CD4-positive, alpha-beta T cell (primary cell): ENCODE data around the gene COX5B. TPM values are rescaled to one million over a fixed set of nuclear protein-coding genes. Genes with fewer than 3 reads are reported as not detected.
A peak's percentile ranks its signal among the peaks of the same experiment; 100 is the strongest.
"Not testable (repeated sequence)": the region's sequence is repeated elsewhere in the genome, so short reads cannot be mapped to it uniquely, and the experiment has no call there.

Experiments
- ATAC-seq: fragments of 200-7000 bp; cut with Tn5 transposase; one replicate; pipeline ENCODE4 v1.10.0; 2022; ENCODE audit warnings: mild to moderate bottlenecking; ENCODE audit not compliant: poor library complexity
- CTCF ChIA-PET: fragments of 350-600 bp; sonication (Branson Sonifier 250); formaldehyde crosslinking; loops from one replicate; lab custom pipeline; 2021; ENCODE audit warnings: antibody characterized with exemption, inconsistent platforms; lab: Charles Lee
- POLR2A ChIA-PET: fragments of 350-600 bp; sonication (Branson Sonifier 250); formaldehyde crosslinking; loops from one replicate; lab custom pipeline; 2021; ENCODE audit warnings: antibody characterized with exemption, inconsistent platforms; lab: Charles Lee
- DNase-seq, 14 experiments: peaks; one replicate each; pipeline ENCODE4 v3.0.0-alpha.2; 2013 to 2020; ENCODE audit warnings: mixed read lengths in 2 of 14
- H3K27ac ChIP-seq, 2 donors: one replicate each; pipeline versions ENCODE4 v1.5.1 to v1.7.0; 2013; ENCODE audit warnings: low read length in 2 of 2, low read depth in 1 of 2, mild to moderate bottlenecking in 1 of 2
- H3K27me3 ChIP-seq, 2 experiments: 1 replicate in 1 of 2; 2 replicates in 1 of 2; pipeline versions ENCODE4 v1.6.1 to v1.7.0; 2013; ENCODE audit warnings: low read length in 2 of 2, control low read depth in 1 of 2, mild to moderate bottlenecking in 1 of 2, moderate library complexity in 1 of 2; ENCODE audit not compliant: insufficient read depth in 2 of 2, control insufficient read depth in 1 of 2
- H3K36me3 ChIP-seq: one replicate; pipeline ENCODE4 v1.6.1; 2013; ENCODE audit warnings: low read length, control low read depth; ENCODE audit not compliant: insufficient read depth
- H3K4me1 ChIP-seq: one replicate; pipeline ENCODE4 v1.6.1; 2013; ENCODE audit warnings: low read length, control low read depth; ENCODE audit not compliant: insufficient read depth
- H3K4me3 ChIP-seq: one replicate; pipeline ENCODE4 v1.5.1; 2013; ENCODE audit warnings: mild to moderate bottlenecking, low read length, moderate library complexity
- H3K9me3 ChIP-seq, 2 experiments: 1 replicate in 1 of 2; 2 replicates in 1 of 2; pipeline versions ENCODE4 v1.6.1 to v1.7.0; 2013; ENCODE audit warnings: low read length in 2 of 2, mild to moderate bottlenecking in 2 of 2, control low read depth in 1 of 2, moderate library complexity in 1 of 2; ENCODE audit not compliant: control insufficient read depth in 1 of 2, insufficient read depth in 1 of 2
- H3K27ac Mint-ChIP-seq: one replicate; pipeline ENCODE4 v1.8.0; 2020; ENCODE audit warnings: mixed read lengths
- H3K27me3 Mint-ChIP-seq: one replicate; pipeline ENCODE4 v1.8.0; 2021; ENCODE audit warnings: mixed read lengths
- H3K36me3 Mint-ChIP-seq: one replicate; pipeline ENCODE4 v1.8.0; 2021; ENCODE audit warnings: low read depth, mixed read lengths
- H3K4me1 Mint-ChIP-seq: one replicate; pipeline ENCODE4 v1.8.0; 2021; ENCODE audit warnings: low read depth, mixed read lengths
- H3K4me3 Mint-ChIP-seq: one replicate; pipeline ENCODE4 v1.8.0; 2020; ENCODE audit warnings: mild to moderate bottlenecking, mixed read lengths
- H3K9me3 Mint-ChIP-seq: one replicate; pipeline ENCODE4 v1.8.0; 2020; ENCODE audit warnings: mixed read lengths
- intact Hi-C, 2 experiments: fragments of 100-400 bp; cut with DNase I in 1 of 2; cut with micrococcal nuclease in 1 of 2; formaldehyde crosslinking; loops; one replicate each; pipeline versions ENCODE4 v1.15.1 to v1.9.0; 2023 to 2025; cut with DNase I, micrococcal nuclease
- polyA plus RNA-seq, 2 donors: library from polyadenylated mRNA; unstranded; fragments of 120-200 nt; gene quantifications; one replicate each; pipeline ENCODE4 v1.2.1, GENCODE V29; 2013
- total RNA-seq, 174 experiments: library from RNA in 2 of 174; stranded (reverse) in 2 of 174; gene quantifications; one replicate each; pipeline ENCODE4 v1.2.3 and lab custom pipeline; 2021 to 2026
- TF ChIP-seq, protein P1 (sequence below): fragments of 200-600 bp; IDR thresholded peaks from one replicate; pipeline ENCODE4 v1.8.0; 2022; ENCODE audit warnings: antibody characterized with exemption, mild to moderate bottlenecking

COX5B gene, protein sequence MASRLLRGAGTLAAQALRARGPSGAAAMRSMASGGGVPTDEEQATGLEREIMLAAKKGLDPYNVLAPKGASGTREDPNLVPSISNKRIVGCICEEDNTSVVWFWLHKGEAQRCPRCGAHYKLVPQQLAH
- total RNA-seq (100 to 1,000 TPM; 112 to 121 TPM), total RNA-seq (lab: John Stamatoyannopoulos, UW) (22.1 to 99.0 (median 52.8) reads per million in 172 experiments)
- polyA plus RNA-seq (2013, experiment 1 of 2), result 169 TPM
- 118 TPM for polyA plus RNA-seq (2013, experiment 2 of 2)

DNA sequence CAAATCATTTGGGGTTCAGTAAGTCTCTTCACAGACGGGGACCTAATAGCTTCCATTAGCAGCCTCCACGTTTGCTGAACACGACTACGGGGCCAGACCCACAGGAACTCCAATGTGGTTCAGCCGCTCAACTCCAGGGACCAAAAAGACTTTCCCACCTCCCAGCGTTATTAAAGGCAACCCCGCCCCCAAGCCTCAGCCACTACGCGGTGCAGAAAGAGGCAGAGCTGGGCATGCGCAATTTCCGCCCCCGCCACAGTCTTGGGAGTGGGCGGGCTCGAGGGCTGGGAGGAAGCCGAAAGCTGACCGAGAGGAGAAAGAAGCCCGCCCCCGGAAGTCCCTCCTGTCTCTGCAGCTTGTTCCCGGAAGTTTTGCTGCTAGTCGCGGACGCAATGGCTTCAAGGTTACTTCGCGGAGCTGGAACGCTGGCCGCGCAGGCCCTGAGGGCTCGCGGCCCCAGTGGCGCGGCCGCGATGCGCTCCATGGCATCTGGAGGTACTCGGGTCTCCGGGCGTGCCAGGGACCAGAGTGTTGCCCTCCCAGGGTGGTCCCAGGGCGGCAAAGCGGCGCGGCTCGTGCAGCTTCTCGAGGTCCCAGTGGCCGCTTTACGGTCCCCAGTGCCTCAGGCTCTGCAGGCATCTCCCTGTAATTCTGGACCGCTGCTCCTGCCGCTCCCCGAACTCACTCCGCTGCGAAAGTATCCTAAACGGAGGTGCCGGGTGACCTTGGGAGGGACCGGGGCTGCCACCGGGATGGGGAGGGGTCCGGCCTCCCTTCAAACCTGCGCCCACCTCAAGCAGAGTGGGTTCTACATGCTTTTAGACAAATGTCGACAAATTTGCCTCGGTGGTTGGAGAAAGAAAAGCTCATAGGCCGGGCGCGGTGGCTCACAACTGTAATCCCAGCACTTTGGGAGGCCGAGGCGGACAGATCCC is at the start of gene COX5B:
COX5B (plus strand) TSS at position 368 of the 935 bp plus-strand sequence; CDS start at position 393, 25 bp downstream.
- POLR2A ChIA-PET, result interaction anchor here (0.7 to 10.1 kb wide), 14 partner anchors 10 to 1509 kb away, joined by 3 to 244 read pairs (median 3); partner anchors contain the start of genes ACTR1B, LIPT1, TSGA10 and ZAP70
- intact Hi-C loops, result loop anchor here (1.0 to 10.0 kb wide), 10 partner anchors 16 to 1846 kb away; partner anchors contain the start of genes ACTR1B (in 1 of the 2), ARID5A (in 1 of the 2), EIF5B (in 1 of the 2) and REV1 (in 1 of the 2)
- Mint-ChIP-seq H3K9me3 (no peaks in the 10 kb centered on the region), H3K27ac (peak within 1 kb of the TSS; percentile 93), H3K4me3 (peak within 1 kb of the TSS; percentile 97), H3K27me3 (no peaks in the 10 kb centered on the region), H3K4me1 (peaks cover 31% of the 10 kb centered on the region), H3K36me3 (peaks cover 52% of the 10 kb centered on the region)
- CTCF ChIA-PET, result interaction anchor here (1.3 to 5.2 kb wide), 5 partner anchors 18 to 55 kb away, joined by 4 to 29 read pairs (median 5); partner anchors contain the start of gene ACTR1B
- TF ChIP-seq, protein P1, sequence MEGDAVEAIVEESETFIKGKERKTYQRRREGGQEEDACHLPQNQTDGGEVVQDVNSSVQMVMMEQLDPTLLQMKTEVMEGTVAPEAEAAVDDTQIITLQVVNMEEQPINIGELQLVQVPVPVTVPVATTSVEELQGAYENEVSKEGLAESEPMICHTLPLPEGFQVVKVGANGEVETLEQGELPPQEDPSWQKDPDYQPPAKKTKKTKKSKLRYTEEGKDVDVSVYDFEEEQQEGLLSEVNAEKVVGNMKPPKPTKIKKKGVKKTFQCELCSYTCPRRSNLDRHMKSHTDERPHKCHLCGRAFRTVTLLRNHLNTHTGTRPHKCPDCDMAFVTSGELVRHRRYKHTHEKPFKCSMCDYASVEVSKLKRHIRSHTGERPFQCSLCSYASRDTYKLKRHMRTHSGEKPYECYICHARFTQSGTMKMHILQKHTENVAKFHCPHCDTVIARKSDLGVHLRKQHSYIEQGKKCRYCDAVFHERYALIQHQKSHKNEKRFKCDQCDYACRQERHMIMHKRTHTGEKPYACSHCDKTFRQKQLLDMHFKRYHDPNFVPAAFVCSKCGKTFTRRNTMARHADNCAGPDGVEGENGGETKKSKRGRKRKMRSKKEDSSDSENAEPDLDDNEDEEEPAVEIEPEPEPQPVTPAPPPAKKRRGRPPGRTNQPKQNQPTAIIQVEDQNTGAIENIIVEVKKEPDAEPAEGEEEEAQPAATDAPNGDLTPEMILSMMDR, result no peak
- Histone ChIP-seq H3K9me3 (no peaks in the 10 kb centered on the region), H3K36me3 (peaks cover 26% of the 10 kb centered on the region), H3K4me1 (peaks cover 18% of the 10 kb centered on the region), H3K27ac (peak within 1 kb of the TSS; percentile 84 to 89), H3K4me3 (peak within 1 kb of the TSS; percentile 97), H3K27me3 (no peaks in the 10 kb centered on the region)
- ATAC-seq, result peak; percentile 96
- DNase-seq, result peak; percentile 96 to 99 (median 98)

DNA sequence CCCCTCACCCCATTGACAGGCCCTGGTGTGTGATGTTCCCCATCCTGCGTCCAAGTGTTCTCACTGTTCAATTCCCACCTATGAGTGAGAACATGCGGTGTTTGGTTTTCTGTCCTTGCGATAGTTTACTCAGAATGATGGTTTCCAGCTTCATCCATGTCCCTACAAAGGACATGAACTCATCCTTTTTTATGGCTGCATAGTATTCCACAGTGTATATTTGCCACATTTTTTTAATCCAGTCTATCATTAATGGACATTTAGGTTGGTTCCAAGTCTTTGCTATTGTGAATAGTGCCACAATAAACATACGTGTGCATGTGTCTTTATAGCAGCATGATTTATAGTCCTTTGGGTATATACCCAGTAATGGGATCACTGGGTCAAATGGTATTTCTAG is 49.7 kb upstream of the COX5B start:
- H3K4me3 ChIP-seq, H3K36me3 Mint-ChIP-seq, ATAC-seq, H3K4me1 ChIP-seq, H3K9me3 Mint-ChIP-seq, H3K27ac Mint-ChIP-seq, H3K9me3 ChIP-seq, H3K27ac ChIP-seq, H3K4me1 Mint-ChIP-seq, CTCF ChIA-PET, H3K4me3 Mint-ChIP-seq, DNase-seq, H3K27me3 ChIP-seq, H3K36me3 ChIP-seq, POLR2A ChIA-PET: not testable (repeated sequence)
- intact Hi-C loops, result loop anchor here in 1 of 2 experiments (10.0 kb wide), 1 partner anchor 49 kb away; the partner anchor contains the start of gene COX5B
- H3K27me3 Mint-ChIP-seq, result peaks cover 17% of the 10 kb centered on the region

DNA sequence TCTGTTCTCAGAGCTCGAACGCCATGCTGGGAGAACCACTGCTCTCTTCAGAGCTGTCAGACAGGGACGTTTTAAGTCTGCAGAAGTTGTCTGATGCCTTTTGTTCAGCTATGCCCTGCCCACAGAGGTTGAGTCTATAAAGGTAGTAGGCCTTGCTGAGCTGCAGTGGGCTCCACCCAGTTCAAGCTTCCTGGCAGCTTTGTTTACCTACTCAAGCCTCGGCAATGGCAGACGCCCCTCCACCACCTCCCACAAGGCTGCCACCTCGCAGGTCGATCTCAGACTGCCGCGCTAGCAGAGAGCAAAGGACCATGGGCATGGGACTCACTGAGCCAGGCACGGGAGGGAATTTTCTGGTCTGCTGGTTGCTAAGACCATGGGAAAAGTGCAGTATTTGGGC is 44.3 kb upstream of the COX5B start:
- DNase-seq, result peak in 6 of 14 experiments; percentile 1 to 14 (median 6)
- H3K4me3 Mint-ChIP-seq, H3K36me3 Mint-ChIP-seq, H3K27me3 ChIP-seq, H3K4me1 Mint-ChIP-seq, H3K4me1 ChIP-seq, H3K9me3 ChIP-seq, H3K27ac Mint-ChIP-seq, POLR2A ChIA-PET, ATAC-seq, CTCF ChIA-PET, intact Hi-C loops, H3K9me3 Mint-ChIP-seq, H3K4me3 ChIP-seq, H3K36me3 ChIP-seq, H3K27ac ChIP-seq: not testable (repeated sequence)
- H3K27me3 Mint-ChIP-seq, result peaks cover 17% of the 10 kb centered on the region

DNA sequence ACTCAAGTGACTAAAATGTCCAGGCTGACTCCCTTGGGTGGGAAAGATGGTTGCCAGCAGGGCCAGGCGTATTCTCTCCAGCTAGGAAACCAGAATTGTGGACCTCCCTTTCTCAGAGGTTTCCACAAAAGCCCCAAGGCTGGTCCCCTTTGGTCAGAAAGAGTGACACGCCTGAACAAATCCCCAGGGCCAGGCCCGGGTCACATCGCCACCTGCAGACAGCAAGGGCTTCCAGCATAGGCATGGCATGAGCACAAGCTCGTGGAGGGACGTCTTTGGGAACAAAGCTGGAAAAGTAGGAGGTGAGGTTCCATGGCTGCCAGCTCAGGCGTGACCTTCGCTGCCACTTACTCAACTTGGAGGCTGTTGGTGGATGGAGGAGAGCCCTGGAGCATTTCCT is 40.8 kb upstream of the COX5B start:
- DNase-seq, POLR2A ChIA-PET, H3K9me3 ChIP-seq, CTCF ChIA-PET, H3K4me3 Mint-ChIP-seq, intact Hi-C loops, H3K4me3 ChIP-seq, H3K27ac Mint-ChIP-seq, ATAC-seq, H3K36me3 Mint-ChIP-seq, H3K36me3 ChIP-seq, H3K9me3 Mint-ChIP-seq, H3K27me3 ChIP-seq, H3K4me1 ChIP-seq, H3K27me3 Mint-ChIP-seq, H3K27ac ChIP-seq, H3K4me1 Mint-ChIP-seq: not testable (repeated sequence)

DNA sequence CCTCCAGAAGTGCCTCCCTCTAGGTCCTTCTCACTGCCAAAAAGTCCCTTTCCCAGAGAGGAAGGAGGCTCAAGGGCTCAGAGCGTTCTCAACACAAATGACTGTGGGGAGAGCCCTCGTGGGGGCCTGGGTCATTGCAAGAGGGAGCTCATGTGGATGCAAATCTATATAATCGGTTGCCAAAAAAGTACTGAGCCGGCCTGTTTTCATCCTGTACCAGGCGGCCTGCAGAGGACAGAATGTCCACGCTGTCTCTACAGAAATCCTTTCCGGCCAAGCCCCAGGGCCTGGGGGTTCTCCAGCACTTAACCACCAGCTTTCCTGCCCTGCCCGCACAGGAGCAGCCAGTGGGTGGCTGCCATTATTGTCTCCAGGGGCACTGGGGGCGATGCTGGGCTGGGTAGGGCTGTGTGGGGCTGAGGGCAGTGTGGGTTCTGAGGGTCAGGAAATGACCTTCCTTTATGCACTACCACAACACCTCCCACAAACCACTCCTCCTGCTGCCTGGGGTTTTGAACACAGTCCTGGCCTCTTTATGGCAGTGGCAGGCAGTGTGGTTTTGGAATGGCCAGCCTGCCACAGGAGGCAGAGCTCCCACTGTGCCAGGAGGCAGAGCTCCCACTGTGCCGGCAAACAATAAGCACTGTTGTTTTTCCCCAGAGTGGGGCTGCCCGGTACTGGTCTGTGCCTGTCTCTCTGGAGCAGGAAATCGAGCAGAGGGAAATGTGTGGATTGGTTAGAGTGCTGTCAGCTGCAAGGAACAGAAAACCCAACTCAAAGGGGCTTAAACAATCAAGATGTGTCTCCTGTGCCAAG is 40.1 kb upstream of the COX5B start:
- H3K4me3 ChIP-seq, H3K4me1 ChIP-seq, ATAC-seq, POLR2A ChIA-PET, H3K4me3 Mint-ChIP-seq, H3K36me3 ChIP-seq, H3K27ac ChIP-seq, H3K4me1 Mint-ChIP-seq, H3K9me3 Mint-ChIP-seq, H3K27me3 ChIP-seq, H3K27me3 Mint-ChIP-seq, H3K36me3 Mint-ChIP-seq, H3K9me3 ChIP-seq, intact Hi-C loops, H3K27ac Mint-ChIP-seq, CTCF ChIA-PET, DNase-seq: not testable (repeated sequence)
